Keratinocyte (primary cell): ENCODE data around the gene SMURF1.

Experiments used
- EZH2 ChIP-seq: IDR thresholded peaks from one replicate; pipeline ENCODE4 v1.6.1; 2012; ENCODE audit warnings: inconsistent platforms, mild to moderate bottlenecking, low read length, moderate library complexity
- TF ChIP-seq, protein P1 (sequence below), 3 experiments: IDR thresholded peaks in 1 of 3; conservative IDR thresholded peaks in 1 of 3; optimal IDR thresholded peaks in 1 of 3; 2 replicates in 2 of 3; 3 replicates in 1 of 3; pipeline versions ENCODE3 to v1.5.1; 2011; ENCODE audit warnings: low read length in 3 of 3, mild to moderate bottlenecking in 3 of 3, moderate library complexity in 2 of 3, control low read depth in 1 of 3, inconsistent platforms in 1 of 3; ENCODE audit not compliant: insufficient read depth in 2 of 3; ENCODE audit errors: extremely low read depth in 1 of 3

- TF ChIP-seq, protein P1, sequence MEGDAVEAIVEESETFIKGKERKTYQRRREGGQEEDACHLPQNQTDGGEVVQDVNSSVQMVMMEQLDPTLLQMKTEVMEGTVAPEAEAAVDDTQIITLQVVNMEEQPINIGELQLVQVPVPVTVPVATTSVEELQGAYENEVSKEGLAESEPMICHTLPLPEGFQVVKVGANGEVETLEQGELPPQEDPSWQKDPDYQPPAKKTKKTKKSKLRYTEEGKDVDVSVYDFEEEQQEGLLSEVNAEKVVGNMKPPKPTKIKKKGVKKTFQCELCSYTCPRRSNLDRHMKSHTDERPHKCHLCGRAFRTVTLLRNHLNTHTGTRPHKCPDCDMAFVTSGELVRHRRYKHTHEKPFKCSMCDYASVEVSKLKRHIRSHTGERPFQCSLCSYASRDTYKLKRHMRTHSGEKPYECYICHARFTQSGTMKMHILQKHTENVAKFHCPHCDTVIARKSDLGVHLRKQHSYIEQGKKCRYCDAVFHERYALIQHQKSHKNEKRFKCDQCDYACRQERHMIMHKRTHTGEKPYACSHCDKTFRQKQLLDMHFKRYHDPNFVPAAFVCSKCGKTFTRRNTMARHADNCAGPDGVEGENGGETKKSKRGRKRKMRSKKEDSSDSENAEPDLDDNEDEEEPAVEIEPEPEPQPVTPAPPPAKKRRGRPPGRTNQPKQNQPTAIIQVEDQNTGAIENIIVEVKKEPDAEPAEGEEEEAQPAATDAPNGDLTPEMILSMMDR (optimal IDR thresholded peaks at IDR 0.05 in 1 of 3, IDR thresholded peaks at IDR 0.05 in 1 of 3, conservative IDR thresholded peaks at IDR 0.05 in 1 of 3; ENCODE audit: extremely low read depth in 1 of 3, insufficient read depth in 2 of 3, low read length in 3 of 3), result no peak
- no peak for TF ChIP-seq EZH2
Observed at GRCh38 chr7:99000196-99000903, 143.6 kb downstream of the SMURF1 start.
